Measurements from ENCODE around the gene LSAMP. TPM values are rescaled to one million over a fixed set of nuclear protein-coding genes. Genes with fewer than 3 reads are reported as not detected.
A peak's percentile ranks its signal among the peaks of the same experiment; 100 is the strongest.

The LSAMP gene
- polyA plus RNA-seq, 1 of the 3 experiments (the other 2 are of a cell fraction) = 6.6 TPM

GRCh38 chr3:115805520-115805919 lies 639.8 kb downstream of the LSAMP start:
- no peaks in the 10 kb centered on the region for H3K9me2 ChIP-seq
- no peaks in the 10 kb centered on the region for H4K20me1 ChIP-seq (ENCODE audit: insufficient read depth)
- peaks cover 4 to 20% of the 10 kb centered on the region in 2 experiments for H3K4me1 ChIP-seq (ENCODE audit: control insufficient read depth in 1 of 2, insufficient read depth in 2 of 2, low read depth in 1 of 2, low read length in 1 of 2)
- H3K79me2 ChIP-seq (ENCODE audit: insufficient read depth) = no peaks in the 10 kb centered on the region
- no peaks in the 10 kb centered on the region for H3K27me3 ChIP-seq (ENCODE audit: insufficient read depth)
- TF ChIP-seq EP300 (IDR thresholded peaks at IDR 0.05; ENCODE audit: borderline replicate concordance in 1 of 2, low read depth in 1 of 2, low read length in 1 of 2) = no peak
- TF ChIP-seq TEAD4 (IDR thresholded peaks at IDR 0.05; ENCODE audit: borderline replicate concordance, insufficient read depth) = no peak
- no peak for TF ChIP-seq TCF12 (IDR thresholded peaks at IDR 0.05)
- CTCF ChIA-PET = interaction anchor here (0.6 to 6.6 kb wide), 3 partner anchors 21 to 1422 kb away, joined by 3 to 35 read pairs (median 4); no protein-coding TSS in a partner anchor
- H3K9ac ChIP-seq = peak overlapping the region; percentile 66; the same call in 1 of the 2 replicates
- no peak for DNase-seq
- H3K9me3 ChIP-seq = no peaks in the 10 kb centered on the region
- 96% methylated on average over 4 of the region's 4 CpGs for WGBS (ENCODE audit: low lambda C conversion rate)
- peak overlapping the region; percentile 11; the same call in 1 of the 2 replicates for H3K4me2 ChIP-seq
- POLR2A ChIA-PET = no interaction called here
- peaks cover 15% of the 10 kb centered on the region for H3F3A ChIP-seq (replicated peaks; ENCODE audit: insufficient read depth)
- H3K4me3 ChIP-seq (ENCODE audit: low read depth in 2 of 2, low read length in 1 of 2) = no peak overlapping the region
- H3K27ac ChIP-seq (ENCODE audit: low read depth in 2 of 2, low read length in 1 of 2) = peak overlapping the region in 1 of 2 experiments; percentile 92; a peak in 2 of 4 replicates
- H3K36me3 ChIP-seq (replicated peaks in 1 of 2; ENCODE audit: control insufficient read depth in 1 of 2, insufficient read depth in 2 of 2, low read length in 1 of 2) = no peaks in the 10 kb centered on the region
- peak overlapping the region; percentile 48; the same call in 1 of the 2 replicates for H2AFZ ChIP-seq (ENCODE audit: low read depth)

GRCh38 chr3:115804713-115805119 lies 640.6 kb downstream of the LSAMP start:
- Histone ChIP-seq H2AFZ (ENCODE audit: low read depth) (peak overlapping the region; percentile 48; the same call in 1 of the 2 replicates), H3K36me3 (replicated peaks in 1 of 2; ENCODE audit: control insufficient read depth in 1 of 2, insufficient read depth in 2 of 2, low read length in 1 of 2) (no peaks in the 10 kb centered on the region), H3K9me2 (no peaks in the 10 kb centered on the region), H3K4me3 (ENCODE audit: low read depth in 2 of 2, low read length in 1 of 2) (no peak overlapping the region), H3K79me2 (ENCODE audit: insufficient read depth) (no peaks in the 10 kb centered on the region), H3K9ac (peak overlapping the region; percentile 66; the same call in 1 of the 2 replicates), H3K9me3 (no peaks in the 10 kb centered on the region), H3K27me3 (ENCODE audit: insufficient read depth) (no peaks in the 10 kb centered on the region), H4K20me1 (ENCODE audit: insufficient read depth) (no peaks in the 10 kb centered on the region), H3F3A (replicated peaks; ENCODE audit: insufficient read depth) (peaks cover 15% of the 10 kb centered on the region), H3K4me2 (peak overlapping the region; percentile 11; the same call in 1 of the 2 replicates), H3K27ac (ENCODE audit: low read depth in 2 of 2, low read length in 1 of 2) (peak overlapping the region in 1 of 2 experiments; percentile 92; a peak in 2 of 4 replicates), H3K4me1 (ENCODE audit: control insufficient read depth in 1 of 2, insufficient read depth in 2 of 2, low read depth in 1 of 2, low read length in 1 of 2) (peaks cover 4 to 20% of the 10 kb centered on the region in 2 experiments)
- 9% methylated on average over 2 of the region's 2 CpGs for WGBS (ENCODE audit: low lambda C conversion rate)
- ChIA-PET CTCF (interaction anchor here (1.1 to 6.6 kb wide), 5 partner anchors 9 to 1421 kb away, joined by 3 to 35 read pairs (median 3); no protein-coding TSS in a partner anchor), POLR2A (no interaction called here)
- DNase-seq = no peak
- no peak for TF ChIP-seq MXI1 (IDR thresholded peaks at IDR 0.05; ENCODE audit: low read depth, low read length)
- no peak for TF ChIP-seq GATA2 (CRISPR knock-in tag; IDR thresholded peaks at IDR 0.05)
- peak; percentile 26 for TF ChIP-seq FOSL2 (IDR thresholded peaks at IDR 0.05; ENCODE audit: borderline replicate concordance, low read depth)
- no peak for TF ChIP-seq USF2 (IDR thresholded peaks at IDR 0.05; ENCODE audit: borderline replicate concordance, low read depth, low read length)
- TF ChIP-seq REST (IDR thresholded peaks at IDR 0.05; ENCODE audit: low read depth, low read length) = no peak
- no peak for TF ChIP-seq NRF1 (IDR thresholded peaks at IDR 0.05; ENCODE audit: low read depth, low read length)
- peak; percentile 13; the same call in 1 of the 2 replicates for TF ChIP-seq NFIC (IDR thresholded peaks at IDR 0.05; ENCODE audit: borderline replicate concordance)
- TF ChIP-seq IRF3 (IDR thresholded peaks at IDR 0.05; ENCODE audit: low read depth, low read length) = no peak
- TF ChIP-seq TEAD4 (IDR thresholded peaks at IDR 0.05; ENCODE audit: borderline replicate concordance, insufficient read depth) = peak; percentile 34; the same call in 1 of the 2 replicates
- TF ChIP-seq CHD2 (IDR thresholded peaks at IDR 0.05; ENCODE audit: low read length, partially characterized antibody) = no peak
- no peak for TF ChIP-seq SMC3 (IDR thresholded peaks at IDR 0.05; ENCODE audit: low read depth, low read length)
- no peak for TF ChIP-seq RAD21 (IDR thresholded peaks at IDR 0.05; ENCODE audit: low read length)
- TF ChIP-seq RCOR1 (IDR thresholded peaks at IDR 0.05; ENCODE audit: low read length) = no peak
- TF ChIP-seq USF1 (IDR thresholded peaks at IDR 0.05; ENCODE audit: borderline replicate concordance, low read depth) = no peak
- no peak for TF ChIP-seq FOXM1 (IDR thresholded peaks at IDR 0.05; ENCODE audit: low read depth)
- no peak for TF ChIP-seq ZBTB33 (IDR thresholded peaks at IDR 0.05; ENCODE audit: borderline replicate concordance, low read depth)
- no peak for TF ChIP-seq GABPA (IDR thresholded peaks at IDR 0.05; ENCODE audit: low read depth)

Measured in SK-N-SH (cell line).